ENCODE data around the gene WDFY2. TPM values are rescaled to one million over a fixed set of nuclear protein-coding genes. Genes with fewer than 3 reads are reported as not detected.
"Not testable (repeated sequence)": the region's sequence is repeated elsewhere in the genome, so short reads cannot be mapped to it uniquely, and the experiment has no call there.

The WDFY2 gene
- total RNA-seq, 1 experiment from 2014 or later: 5.3 TPM

DNA sequence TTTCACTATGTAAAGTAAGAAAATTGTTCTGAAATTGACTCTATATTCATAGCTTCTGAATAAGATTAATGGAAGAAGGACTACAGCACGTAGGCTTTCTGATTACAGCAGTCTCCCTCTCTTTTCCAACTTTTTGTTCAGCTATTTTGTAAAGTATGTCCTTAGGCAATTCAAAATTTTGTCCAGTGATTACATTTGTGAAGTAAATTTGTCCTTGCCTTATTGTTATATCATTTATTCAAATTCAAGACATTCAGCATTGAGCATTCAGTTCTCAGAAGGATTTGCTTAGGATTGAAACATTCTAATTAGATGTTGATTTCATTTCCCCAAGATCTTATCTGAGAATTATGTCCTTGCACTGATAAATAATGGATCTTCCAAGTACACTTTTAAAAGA, 76.6 kb downstream of the WDFY2 start:
- no peak for DNase-seq (ENCODE audit: low spot score)

DNA sequence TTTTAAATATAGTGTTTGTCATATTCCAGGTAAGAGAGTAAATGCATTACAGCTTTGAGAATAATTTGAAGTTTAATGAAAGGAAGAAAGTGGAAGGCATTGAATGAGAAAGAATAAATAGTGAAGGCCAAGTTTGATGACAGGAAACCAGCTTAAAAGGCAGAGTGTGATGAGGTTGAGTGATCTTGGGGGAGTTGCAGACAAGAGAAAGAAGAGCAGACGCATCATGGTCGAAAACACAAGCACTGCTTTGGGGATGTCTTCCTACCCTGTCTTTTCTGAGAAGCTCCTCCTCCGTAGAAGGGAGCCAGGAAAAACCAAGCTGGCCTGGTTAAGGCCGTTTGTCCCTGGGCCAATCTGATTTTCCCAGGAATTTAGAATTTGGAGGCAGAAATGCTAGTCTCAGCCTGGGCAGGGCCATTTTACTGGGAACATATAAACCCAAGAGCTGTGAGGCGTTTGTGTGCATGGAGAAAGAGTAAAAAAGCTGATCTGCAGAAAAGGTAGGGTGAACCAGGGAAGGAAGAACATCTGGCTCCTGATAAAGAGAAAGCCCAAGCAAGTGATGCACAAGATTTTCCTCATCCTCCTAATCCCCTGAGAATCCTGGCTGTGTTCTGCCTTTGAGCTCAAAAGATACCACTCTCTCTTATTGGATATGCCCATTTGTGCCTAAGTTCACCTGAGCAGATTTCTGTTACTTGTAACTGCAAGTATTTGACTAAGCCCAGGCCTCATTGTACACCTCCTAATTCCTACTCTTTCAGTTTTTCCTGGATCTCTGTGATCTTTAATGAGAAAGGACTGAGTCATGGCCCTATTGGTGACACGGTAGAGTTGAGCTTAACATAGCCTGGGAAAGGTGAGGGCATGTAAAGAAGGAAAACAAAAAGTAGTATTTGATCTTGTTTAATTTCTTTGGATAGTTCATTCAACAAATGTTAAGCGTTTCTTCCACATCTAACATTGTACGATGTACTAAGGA, 80.0 kb downstream of the WDFY2 start:
- DNase-seq (ENCODE audit: low spot score): no peak

GRCh38 chr13:51665456-51665855, 81.2 kb downstream of the WDFY2 start:
- DNase-seq (ENCODE audit: low spot score): no peak

DNA sequence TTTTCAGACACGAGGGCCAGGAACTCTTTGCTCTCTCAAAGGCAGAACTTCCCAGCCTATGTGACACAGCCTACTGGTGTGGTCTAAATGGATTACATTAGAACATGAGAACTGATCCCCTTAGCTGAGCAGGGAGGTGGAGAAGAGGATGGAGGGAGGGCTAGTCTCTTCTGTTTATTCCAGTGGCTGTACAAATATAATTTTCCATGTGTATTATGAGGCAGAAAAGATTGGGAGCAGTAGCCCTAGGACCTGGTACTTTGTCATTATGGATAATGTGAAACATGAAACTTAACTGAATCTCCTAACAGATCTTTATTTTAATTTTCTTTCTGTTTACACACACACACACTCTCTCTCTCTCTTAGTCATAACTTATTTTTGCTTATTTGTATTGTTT, 82.1 kb downstream of the WDFY2 start:
- DNase-seq (ENCODE audit: low spot score): no peak

DNA sequence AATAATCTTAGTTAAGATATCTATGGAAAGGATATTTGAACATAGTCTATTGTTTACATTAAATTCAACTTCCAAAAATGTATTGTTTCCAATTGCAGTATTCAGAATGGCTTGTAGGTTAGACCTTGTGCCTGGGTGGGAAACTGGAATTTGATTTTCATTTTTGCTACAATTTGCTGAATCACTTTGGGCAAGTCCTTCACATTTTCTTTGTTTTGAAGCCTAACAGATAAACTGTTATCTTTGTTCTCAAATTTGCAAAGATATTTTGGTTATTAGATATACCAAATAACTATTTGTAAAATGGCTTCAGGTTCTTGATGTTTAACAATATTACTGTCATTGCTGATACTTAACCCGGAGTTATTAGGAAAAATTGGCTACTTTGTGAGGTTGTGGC, 82.6 kb downstream of the WDFY2 start:
- no peak for DNase-seq (ENCODE audit: low spot score)

DNA sequence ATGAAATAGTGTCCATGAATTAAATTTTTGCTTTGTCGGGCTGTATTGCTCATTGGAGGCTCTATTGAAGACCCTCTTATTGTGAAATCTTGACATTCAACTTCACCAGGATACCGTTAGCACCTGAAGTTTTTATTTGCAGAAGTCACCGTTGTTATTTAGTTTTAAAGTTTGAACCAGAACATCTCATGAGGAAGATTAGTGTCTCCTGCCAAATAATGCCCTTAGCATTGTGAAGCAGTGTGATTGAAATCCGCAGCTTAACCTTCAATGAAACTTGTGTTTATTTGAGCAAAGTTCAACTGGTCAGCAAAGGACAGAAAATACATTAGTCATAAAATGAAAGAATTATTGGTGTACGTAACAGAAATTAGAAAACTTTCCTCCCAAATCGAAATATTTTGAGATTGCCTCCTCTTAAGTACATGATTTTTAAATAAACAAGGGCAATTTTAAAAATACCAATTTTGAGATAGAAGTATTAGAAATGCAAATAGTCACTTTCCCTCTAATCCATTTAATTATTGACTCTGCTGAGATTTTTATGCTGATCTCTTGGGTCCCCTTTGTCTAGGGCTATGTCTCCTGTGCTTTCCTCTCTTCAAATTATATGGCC, 84.4 kb downstream of the WDFY2 start:
- DNase-seq (ENCODE audit: low spot score): no peak

GRCh38 chr13:51673165-51673564, 88.9 kb downstream of the WDFY2 start:
- DNase-seq (ENCODE audit: low spot score): no peak

GRCh38 chr13:51674276-51674675, 90.0 kb downstream of the WDFY2 start:
- DNase-seq (ENCODE audit: low spot score): peak; percentile 95

- no peak for DNase-seq (ENCODE audit: low spot score)
Measured at GRCh38 chr13:51675385-51675784, 91.1 kb downstream of the WDFY2 start.

GRCh38 chr13:51675877-51676276, 91.6 kb downstream of the WDFY2 start:
- no peak for DNase-seq (ENCODE audit: low spot score)

DNA sequence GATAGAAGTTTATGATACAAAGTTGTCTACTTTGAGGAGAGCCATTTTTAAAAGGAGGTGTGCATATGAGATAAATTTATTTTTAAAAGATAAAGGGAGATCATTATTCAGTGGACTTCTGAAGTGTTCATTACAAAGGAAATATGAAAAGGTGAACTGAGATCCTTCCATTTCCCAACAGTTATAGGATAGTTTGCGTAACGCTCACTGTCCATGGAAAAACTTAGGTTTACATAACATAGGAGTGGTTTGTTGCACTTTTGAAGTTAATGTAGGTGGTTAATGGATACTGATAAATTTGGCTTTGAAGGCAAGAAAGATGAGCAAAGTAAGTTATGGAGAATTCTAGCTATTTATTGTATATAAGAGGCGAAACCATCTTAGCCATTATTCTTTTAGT, 92.5 kb downstream of the WDFY2 start:
- DNase-seq (ENCODE audit: low spot score): no peak

DNA sequence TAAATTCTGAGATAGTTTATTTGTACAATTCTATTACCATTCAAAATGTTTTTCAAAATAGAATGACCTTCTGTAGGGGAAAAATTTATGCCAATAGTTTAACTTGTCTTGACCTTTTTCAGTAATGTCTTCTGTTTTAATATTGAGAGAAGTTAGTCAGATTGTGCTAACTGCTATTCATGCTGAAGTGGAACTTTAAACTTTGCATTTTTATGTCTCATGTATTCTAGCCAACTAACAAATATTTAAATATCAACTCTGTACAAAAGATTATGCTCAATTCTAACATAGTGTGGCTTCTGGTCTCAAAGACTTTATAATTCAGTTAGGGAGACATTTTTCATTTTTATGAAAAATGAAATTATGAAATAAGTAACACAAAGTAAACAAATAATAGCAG, 94.2 kb downstream of the WDFY2 start:
- no peak for DNase-seq (ENCODE audit: low spot score)

- no peak for DNase-seq (ENCODE audit: low spot score)
Measured at GRCh38 chr13:51679616-51680015, 95.4 kb downstream of the WDFY2 start.

- DNase-seq (ENCODE audit: low spot score): peak; percentile 33
Measured at GRCh38 chr13:51681037-51681678, 96.9 kb downstream of the WDFY2 start.

- DNase-seq (ENCODE audit: low spot score): no peak
Measured at GRCh38 chr13:51682686-51683085, 98.4 kb downstream of the WDFY2 start.

DNA sequence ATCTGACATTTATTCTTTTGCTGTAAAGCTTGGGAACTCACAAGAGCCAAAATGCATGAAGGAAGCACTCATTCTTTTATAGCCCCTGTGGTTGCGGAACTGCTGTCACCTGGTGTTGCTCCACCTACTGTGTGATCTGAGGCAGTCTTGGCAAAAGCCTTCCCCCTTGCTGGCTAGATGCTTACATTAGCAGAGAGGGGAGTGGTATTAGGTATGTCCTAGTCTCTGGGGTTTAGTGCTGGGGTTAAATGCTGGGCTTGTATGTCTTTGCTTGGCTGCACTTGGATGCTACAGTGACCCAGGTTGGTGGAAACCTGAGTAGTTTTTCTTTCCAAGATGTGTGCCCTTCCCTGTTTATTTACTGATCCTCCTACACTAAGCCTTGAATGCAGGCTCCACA, 99.3 kb downstream of the WDFY2 start:
- DNase-seq (ENCODE audit: low spot score): no peak

DNA sequence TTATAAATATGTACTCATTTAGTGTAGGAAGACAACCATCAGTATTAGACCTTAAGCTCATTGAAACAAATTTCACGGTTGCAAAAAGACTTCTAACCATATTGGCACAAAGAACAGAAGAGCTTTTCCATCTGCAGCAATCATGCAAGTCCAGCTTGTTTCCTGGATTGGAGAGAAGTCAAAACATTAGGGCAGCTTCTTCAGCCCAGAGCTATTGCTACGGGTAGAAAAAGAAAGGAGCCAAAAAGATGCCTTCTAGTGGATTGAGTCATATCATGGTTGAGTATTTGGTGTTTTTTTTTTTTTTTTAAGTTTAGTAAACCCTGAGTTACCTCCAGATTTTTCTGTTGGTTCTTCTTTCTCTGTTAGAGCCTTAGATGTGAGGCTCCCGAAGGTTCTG, 99.8 kb downstream of the WDFY2 start:
- no peak for DNase-seq (ENCODE audit: low spot score)

DNA sequence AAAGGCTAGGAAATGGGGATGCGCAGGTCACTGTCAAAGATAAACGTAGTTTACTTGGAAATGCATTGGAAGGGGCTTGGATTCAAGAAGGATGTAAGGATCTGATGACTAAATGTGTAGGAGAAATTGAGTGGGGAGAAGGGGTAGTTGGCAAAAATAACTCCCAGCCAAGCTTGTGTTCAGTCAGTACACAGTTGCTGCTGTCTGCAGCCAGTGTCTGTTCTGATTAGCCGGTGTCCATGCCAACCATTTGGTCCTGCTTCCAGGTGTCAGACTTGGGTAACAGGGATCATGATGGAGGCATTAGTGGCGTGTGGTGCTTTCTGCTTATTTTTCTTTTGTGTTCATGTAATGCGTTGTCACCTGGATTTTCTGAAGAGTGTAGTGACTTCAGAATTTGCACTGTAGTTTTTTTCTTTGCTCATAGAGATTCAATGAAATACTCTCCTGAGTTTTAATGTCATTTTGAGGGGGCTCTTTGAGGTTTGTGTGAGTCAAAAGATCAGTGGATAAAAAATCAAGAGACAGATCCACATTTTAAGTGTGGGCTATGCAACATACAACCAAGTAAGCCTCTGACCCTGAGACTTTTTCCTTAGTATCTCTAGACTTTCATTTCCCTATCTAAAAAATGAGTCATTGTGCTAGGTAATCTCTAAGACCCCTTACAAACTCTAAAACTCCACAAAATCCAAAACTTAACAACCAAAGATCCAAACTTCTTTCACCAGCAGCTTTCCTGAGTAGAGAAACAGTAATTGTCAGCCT, 103.9 kb downstream of the WDFY2 start:
- DNase-seq (ENCODE audit: low spot score): no peak

DNA sequence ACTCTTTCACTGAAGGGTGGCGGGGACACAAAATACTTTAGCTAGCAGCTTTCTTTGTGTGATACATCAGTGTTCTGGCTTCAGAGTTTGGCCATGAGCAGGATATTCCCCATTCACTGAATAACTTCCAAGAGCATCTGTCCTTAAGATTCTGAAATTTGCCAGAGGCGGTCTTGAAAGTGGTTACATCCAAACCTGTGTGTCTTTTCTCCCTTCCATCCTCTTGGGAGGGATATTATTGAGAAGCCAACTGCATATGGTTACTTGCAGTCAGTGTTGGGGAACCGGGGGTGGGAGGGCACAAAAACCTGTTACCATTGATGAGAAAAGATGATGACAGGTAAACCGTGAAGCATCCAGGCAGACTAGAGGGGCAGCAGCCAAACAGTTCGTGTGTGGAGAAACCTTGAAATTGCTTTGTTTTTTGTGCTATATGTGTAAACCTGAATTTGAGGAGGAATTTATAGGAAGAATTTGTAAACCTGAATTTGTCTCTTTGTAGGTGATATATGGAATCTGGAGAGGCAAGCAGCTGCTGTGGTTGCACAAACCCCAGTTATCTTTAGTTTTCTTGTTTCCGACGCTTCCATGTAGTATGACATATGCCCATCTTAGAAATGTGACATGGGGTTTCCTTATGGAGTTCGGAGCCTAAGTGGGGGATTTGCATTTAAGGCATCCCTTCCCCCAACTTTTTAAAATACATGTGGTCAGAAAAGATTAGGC, 104.8 kb downstream of the WDFY2 start:
- DNase-seq (ENCODE audit: low spot score): peak; percentile 18

DNA sequence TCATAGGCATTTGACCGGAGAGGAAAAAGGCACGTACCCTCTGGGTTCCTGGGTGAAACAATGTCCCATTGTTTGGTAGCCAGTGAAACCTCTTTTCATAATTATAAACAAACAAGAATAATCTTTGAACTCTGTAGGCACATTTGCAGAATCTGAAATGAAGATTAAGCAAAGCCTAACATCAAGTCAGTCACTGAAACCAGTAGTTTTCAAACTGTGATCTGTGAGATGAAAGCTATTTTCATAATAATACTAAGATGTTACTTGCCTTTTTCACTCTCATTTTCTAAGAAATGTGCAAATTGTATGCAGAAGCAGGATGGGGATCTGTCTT, 105.4 kb downstream of the WDFY2 start:
- DNase-seq (ENCODE audit: low spot score): peak; percentile 73

DNA sequence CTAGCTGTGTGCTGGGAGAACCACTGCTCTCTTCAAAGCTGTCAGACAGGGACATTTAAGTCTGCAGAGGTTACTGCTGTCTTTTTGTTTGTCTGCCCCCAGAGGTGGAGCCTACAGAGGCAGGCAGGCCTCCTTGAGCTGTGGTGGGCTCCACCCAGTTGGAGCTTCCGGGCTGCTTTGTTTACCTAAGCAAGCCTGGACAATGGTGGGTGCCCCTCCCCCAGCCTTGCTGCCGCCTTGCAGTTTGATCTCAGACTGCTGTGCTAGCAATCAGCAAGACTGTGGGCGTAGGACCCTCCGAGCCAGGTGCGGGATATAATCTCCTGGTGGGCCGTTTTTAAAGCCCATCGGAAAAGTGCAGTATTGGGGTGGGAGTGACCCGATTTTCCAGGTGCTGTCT, 111.4 kb downstream of the WDFY2 start:
- not testable (repeated sequence) for DNase-seq (ENCODE audit: low spot score)
